Fibroblast of mammary gland (primary cell): ENCODE data around the gene CBX2.

Experiments
- DNase-seq: peaks from one replicate; pipeline ENCODE4 v3.0.0-alpha.2; 2010; ENCODE audit warnings: low read depth
- H3K4me3 ChIP-seq: 2 replicates; pipeline ENCODE4 v1.5.1; 2011; ENCODE audit warnings: low read depth, mild to moderate bottlenecking, low read length, moderate library complexity; ENCODE audit not compliant: control insufficient read depth
- TF ChIP-seq, protein P1 (sequence below): conservative IDR thresholded peaks from 2 replicates; pipeline ENCODE4 v1.5.1; 2011; ENCODE audit warnings: low read depth, low read length, inconsistent platforms; ENCODE audit not compliant: control insufficient read depth, insufficient read depth

CBX2 gene

DNA sequence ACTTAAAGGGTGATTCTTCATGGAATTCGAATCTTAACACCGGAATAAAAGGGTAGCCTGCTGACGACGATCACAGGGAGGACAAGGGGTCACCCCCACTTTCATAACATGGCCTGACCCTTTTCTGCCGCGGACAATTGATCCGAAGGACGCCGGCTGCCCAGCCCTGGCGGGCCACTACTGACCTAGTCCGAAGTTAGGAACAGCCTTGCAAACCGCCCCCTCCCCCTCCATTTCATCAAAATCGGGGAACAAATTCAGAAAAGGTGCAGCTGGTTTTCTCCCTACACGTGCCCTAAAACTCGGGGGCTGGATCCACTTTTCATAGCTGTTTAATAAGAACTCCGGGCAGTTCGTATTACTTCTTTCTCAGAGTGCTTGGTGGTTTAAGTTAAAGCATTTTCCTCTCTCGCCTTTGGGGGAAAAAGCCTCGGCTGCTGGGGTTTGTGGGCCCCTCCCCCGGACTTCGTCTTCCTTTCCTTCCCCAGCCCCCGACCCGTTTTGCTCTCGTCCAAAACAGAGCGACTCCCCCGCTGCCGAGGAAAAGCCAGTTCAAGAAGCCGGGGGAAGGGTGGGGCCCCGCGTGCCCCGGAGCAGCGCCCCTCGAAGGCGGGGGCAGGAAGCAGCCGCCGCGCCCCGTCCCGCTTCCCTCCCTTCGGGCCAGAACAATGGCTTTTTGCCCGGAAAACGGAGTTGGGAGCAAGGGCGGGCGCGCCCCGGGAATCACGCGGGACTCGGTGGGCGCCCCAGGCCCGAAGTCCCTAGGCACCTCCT is 641 bp upstream of the CBX2 start:
- TF ChIP-seq, protein P1, sequence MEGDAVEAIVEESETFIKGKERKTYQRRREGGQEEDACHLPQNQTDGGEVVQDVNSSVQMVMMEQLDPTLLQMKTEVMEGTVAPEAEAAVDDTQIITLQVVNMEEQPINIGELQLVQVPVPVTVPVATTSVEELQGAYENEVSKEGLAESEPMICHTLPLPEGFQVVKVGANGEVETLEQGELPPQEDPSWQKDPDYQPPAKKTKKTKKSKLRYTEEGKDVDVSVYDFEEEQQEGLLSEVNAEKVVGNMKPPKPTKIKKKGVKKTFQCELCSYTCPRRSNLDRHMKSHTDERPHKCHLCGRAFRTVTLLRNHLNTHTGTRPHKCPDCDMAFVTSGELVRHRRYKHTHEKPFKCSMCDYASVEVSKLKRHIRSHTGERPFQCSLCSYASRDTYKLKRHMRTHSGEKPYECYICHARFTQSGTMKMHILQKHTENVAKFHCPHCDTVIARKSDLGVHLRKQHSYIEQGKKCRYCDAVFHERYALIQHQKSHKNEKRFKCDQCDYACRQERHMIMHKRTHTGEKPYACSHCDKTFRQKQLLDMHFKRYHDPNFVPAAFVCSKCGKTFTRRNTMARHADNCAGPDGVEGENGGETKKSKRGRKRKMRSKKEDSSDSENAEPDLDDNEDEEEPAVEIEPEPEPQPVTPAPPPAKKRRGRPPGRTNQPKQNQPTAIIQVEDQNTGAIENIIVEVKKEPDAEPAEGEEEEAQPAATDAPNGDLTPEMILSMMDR = no peak
- peak; percentile 53 for DNase-seq
- H3K4me3 ChIP-seq = peak overlapping the region; percentile 36

DNA sequence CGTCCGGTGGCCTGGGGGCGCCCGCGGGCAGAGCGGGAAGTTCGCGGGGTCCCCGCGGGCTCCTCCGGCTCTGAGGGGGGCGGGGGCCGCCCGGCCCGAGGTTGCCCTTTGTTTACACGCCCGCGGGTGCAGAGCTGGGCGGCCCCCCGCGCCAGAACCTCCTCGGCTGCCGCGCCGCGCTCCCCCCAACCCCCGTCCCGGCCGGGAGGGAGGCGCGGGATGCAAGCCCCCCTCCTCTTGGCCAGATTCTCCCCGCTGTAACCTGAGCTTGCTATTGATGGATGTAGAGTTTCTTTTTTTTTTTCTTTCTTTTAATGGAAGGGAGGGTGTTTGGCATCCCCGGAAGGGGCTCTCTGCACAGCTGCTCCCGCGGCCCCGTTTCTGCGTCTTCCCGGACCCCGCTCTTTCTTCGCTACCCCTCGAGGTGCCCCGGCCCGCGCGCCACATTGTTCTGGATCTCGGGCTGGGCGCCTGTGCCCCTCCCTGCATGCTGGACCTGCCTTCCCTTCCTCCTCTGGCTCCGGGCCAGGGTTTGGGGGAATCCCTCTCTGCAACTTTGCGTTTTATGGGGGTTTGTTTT is 646 bp downstream of the CBX2 start:
- DNase-seq = no peak
- TF ChIP-seq, protein P1 = no peak

DNA sequence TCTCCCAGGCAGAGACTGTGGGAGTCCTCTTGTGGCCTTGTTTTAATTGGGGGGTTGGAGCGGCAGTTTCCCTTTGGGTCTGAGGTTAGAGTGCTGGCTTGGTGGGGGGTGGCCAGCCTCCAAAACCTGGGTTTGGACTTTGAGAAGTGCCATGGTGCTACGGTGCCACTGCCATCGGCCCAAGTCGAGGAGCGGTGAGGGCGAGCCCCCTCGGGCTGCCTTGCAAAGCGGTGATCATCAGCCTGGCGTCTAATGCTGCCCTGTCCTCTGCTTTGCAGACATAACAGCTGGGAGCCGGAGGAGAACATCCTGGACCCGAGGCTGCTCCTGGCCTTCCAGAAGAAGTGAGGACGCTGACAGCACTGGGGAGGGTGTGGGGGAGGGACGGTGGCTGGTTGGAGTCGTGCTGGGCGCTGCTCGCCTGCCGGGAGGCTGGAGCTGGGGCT is 1.2 kb downstream of the CBX2 start:
- peak overlapping the region; percentile 45 for H3K4me3 ChIP-seq
- DNase-seq = no peak
- TF ChIP-seq, protein P1 = no peak

More for the DNA sequence above, 646 bp downstream of the CBX2 start:
- H3K4me3 ChIP-seq = peak overlapping the region; percentile 45

DNA sequence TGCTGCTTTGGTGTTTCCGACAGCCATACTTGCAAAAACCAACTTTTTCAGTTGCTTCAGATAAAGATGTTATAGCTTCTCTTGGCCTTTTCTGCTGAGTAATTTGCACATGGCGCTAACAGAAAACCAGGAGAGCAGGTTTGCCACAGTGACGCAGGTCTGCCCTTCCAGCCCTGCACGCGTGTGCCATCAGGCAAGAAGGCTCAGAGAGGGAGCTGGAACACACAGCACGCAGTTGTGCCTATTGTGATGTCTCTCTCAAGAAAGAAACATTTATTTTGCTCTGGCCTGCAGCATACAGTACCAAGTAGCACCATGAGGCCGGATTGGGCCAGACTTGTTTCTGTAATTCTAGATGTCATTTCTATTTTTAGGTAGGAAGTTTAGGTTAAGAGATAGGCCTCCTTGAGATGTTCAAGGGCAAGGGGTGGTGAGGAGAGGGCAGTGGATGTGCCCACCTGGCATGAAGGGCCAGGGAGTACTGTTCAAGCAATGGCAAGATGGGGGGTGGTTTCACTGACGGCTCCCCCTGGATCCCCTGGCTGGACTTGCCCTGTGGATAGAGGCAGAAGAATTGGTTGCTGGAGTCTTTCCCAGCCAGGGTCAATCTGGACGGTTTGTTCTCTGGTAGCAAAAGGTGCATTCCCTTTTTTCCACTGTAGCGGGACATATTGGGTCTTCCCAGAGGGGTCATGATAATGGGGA is 1.9 kb downstream of the CBX2 start:
- no peak overlapping the region for H3K4me3 ChIP-seq
- TF ChIP-seq, protein P1 = no peak

DNA sequence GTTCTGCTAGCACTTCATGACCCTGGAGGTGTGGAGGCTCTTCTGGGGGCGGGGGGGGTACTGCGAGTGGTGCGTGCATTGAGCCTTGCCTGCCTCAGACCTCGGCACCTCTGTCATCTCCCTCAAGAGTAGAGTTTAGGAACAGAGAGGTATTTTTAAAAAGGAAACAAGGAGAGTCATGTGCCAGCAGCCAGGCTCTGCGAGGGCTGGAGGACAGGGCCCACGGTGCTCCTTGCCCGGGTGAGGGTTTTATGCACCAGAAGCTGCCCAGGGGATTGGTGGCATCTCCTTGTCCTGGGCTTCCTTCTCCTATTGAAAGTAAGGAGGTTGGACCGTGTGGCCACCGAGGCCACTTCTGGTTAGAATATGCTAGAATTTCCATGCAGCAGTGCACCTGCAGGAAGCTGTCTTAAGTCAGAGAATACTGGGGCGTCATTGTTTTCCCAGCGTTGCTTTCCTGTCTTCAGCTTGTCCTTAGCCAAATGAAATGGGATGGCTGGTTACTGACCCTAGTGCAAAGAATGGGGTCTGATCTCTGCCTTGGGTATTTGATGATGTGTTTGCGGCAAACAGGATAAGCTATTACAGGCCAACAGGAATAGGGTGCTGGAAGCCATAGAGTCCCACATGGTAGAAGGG is 3.2 kb downstream of the CBX2 start:
- no peak overlapping the region for H3K4me3 ChIP-seq
- TF ChIP-seq, protein P1 = no peak
- DNase-seq = no peak

More for the DNA sequence above, 1.9 kb downstream of the CBX2 start:
- no peak for DNase-seq
